ENCODE measurements around the gene LRPPRC. TPM values are rescaled to one million over a fixed set of nuclear protein-coding genes. Genes with fewer than 3 reads are reported as not detected.

The LRPPRC gene
- total and polyA plus RNA-seq, 9 of the 15 experiments (the other 6 are each of a cell fraction or from before 2014, with no cell fraction given): 41.5 to 214 (median 138) TPM

GRCh38 chr2:43944915-43945314, 50.9 kb downstream of the LRPPRC start:
- no peak for FAIRE-seq
- Histone ChIP-seq H3K9me3 (replicated peaks; ENCODE audit: control insufficient read depth, insufficient read depth, low read depth, low read length) (no peaks in the 10 kb centered on the region), H3K27ac (ENCODE audit: extremely low read depth, low read depth, low read length) (no peak overlapping the region), H3K4me1 (replicated peaks in 1 of 2; ENCODE audit: control insufficient read depth in 2 of 2, insufficient read depth in 2 of 2, low read length in 2 of 2) (no peaks in the 10 kb centered on the region), H2AFZ (ENCODE audit: low read depth, low read length) (no peak overlapping the region), H3K4me2 (ENCODE audit: insufficient read depth, low read length) (no peak overlapping the region), H3K79me2 (ENCODE audit: control insufficient read depth, insufficient read depth, low read length) (peaks cover 11% of the 10 kb centered on the region; the same call in 2 of the 3 replicates), H3K4me3 (no peak overlapping the region), H3K9ac (ENCODE audit: insufficient read depth in 1 of 2, low read depth in 2 of 2, low read length in 2 of 2) (no peak overlapping the region), H3K9me1 (ENCODE audit: control insufficient read depth, insufficient read depth, low read length) (no peaks in the 10 kb centered on the region), H3K36me3 (ENCODE audit: control insufficient read depth, insufficient read depth, low read length) (peaks cover 98% of the 10 kb centered on the region), H3K27me3 (ENCODE audit: control insufficient read depth in 2 of 2, insufficient read depth in 2 of 2, low read length in 2 of 2) (no peaks in the 10 kb centered on the region), H4K20me1 (replicated peaks; ENCODE audit: control insufficient read depth, insufficient read depth, low read length) (no peaks in the 10 kb centered on the region)
- intact Hi-C loops (cut with micrococcal nuclease): no loop called here
- DNase-seq (ENCODE audit: extremely low read depth in 1 of 4, low spot score in 3 of 4): no peak
- TF ChIP-seq ZNF143 (CRISPR knock-in tag; IDR thresholded peaks at IDR 0.05) (no peak), TBP (optimal IDR thresholded peaks at IDR 0.05; ENCODE audit: low read depth, low read length) (no peak), E2F3 (CRISPR knock-in tag; IDR thresholded peaks at IDR 0.05) (no peak), RHOXF2B (CRISPR knock-in tag; conservative IDR thresholded peaks at IDR 0.05) (no peak), THAP7 (CRISPR knock-in tag; IDR thresholded peaks at IDR 0.05) (no peak), ADNP (tag; IDR thresholded peaks at IDR 0.05) (no peak), HOXB6 (CRISPR knock-in tag; IDR thresholded peaks at IDR 0.05; ENCODE audit: borderline replicate concordance) (no peak), SNRNP70 (optimal IDR thresholded peaks at IDR 0.05; ENCODE audit: low read depth, low read length) (no peak), E2F4 (CRISPR knock-in tag; IDR thresholded peaks at IDR 0.05; ENCODE audit: low read depth) (no peak), ZC3H4 (CRISPR knock-in tag; IDR thresholded peaks at IDR 0.05; ENCODE audit: borderline replicate concordance) (no peak), HMG20B (CRISPR knock-in tag; IDR thresholded peaks at IDR 0.05) (no peak), NR3C1 (CRISPR knock-in tag; IDR thresholded peaks at IDR 0.05) (no peak), ARID1B (IDR thresholded peaks at IDR 0.05) (no peak), HLTF (IDR thresholded peaks at IDR 0.05) (no peak), RCOR1 (IDR thresholded peaks at IDR 0.05; ENCODE audit: borderline replicate concordance in 1 of 2, low read depth in 2 of 2, low read length in 2 of 2) (no peak), STAT5B (CRISPR knock-in tag; IDR thresholded peaks at IDR 0.05) (no peak), ZNF785 (CRISPR knock-in tag; IDR thresholded peaks at IDR 0.05) (no peak)
- in situ Hi-C loops (cut with MboI): no loop called here
- no TSS peak for BruUV-seq (replicated peaks)
- POLR2A ChIA-PET: interaction anchor here (1.0 to 1.5 kb wide), 2 partner anchors 10 to 13 kb away, joined by 3 to 4 read pairs; no protein-coding TSS in a partner anchor
- 100% methylated on average over 3 of the region's 3 CpGs for WGBS (ENCODE audit: insufficient coverage, low coverage, missing lambda C conversion rate)
- CTCF ChIA-PET (ENCODE audit: low intra/inter-chr PET ratio): no interaction called here
- no peak for ATAC-seq

All from K562 (cell line).